Brain microvascular endothelial cell (primary cell): ENCODE results near the gene GTF3C1.
A peak's percentile ranks its signal among the peaks of the same experiment; 100 is the strongest.

Experiments used
- DNase-seq: peaks from one replicate; pipeline ENCODE4 v3.0.0-alpha.2; 2020
- H3K27ac ChIP-seq: fragments of 250-450 bp; sonication (Bioruptor Pico); 2 replicates; pipeline ENCODE4 v1.5.1; 2020; ENCODE audit warnings: mild to moderate bottlenecking, moderate library complexity
- H3K27me3 ChIP-seq: fragments of 250-450 bp; sonication (Bioruptor Pico); replicated peaks from 2 replicates; pipeline ENCODE4 v1.5.1; 2020; ENCODE audit warnings: mild to moderate bottlenecking
- H3K36me3 ChIP-seq: fragments of 250-450 bp; sonication (Bioruptor Pico); replicated peaks from 2 replicates; pipeline ENCODE4 v1.5.1; 2020; ENCODE audit warnings: mild to moderate bottlenecking
- H3K4me3 ChIP-seq: 2 replicates; pipeline ENCODE4 v1.5.1; 2011; ENCODE audit warnings: low read depth, mild to moderate bottlenecking, control low read depth, low read length, moderate library complexity
- in situ Hi-C: cut with HindIII; loops from 2 replicates; pipeline ENCODE4 v1.10.0; 2017; ENCODE audit warnings: low sequenced_read_pairs, low pct_ligation_motif_present
- TF ChIP-seq, protein P1 (sequence below): IDR thresholded peaks from 2 replicates; pipeline ENCODE4 v1.5.1; 2011; ENCODE audit warnings: low read depth, mild to moderate bottlenecking, moderate library complexity, low read length, control low read depth, inconsistent platforms; ENCODE audit errors: missing control alignments

GTF3C1 gene, protein sequence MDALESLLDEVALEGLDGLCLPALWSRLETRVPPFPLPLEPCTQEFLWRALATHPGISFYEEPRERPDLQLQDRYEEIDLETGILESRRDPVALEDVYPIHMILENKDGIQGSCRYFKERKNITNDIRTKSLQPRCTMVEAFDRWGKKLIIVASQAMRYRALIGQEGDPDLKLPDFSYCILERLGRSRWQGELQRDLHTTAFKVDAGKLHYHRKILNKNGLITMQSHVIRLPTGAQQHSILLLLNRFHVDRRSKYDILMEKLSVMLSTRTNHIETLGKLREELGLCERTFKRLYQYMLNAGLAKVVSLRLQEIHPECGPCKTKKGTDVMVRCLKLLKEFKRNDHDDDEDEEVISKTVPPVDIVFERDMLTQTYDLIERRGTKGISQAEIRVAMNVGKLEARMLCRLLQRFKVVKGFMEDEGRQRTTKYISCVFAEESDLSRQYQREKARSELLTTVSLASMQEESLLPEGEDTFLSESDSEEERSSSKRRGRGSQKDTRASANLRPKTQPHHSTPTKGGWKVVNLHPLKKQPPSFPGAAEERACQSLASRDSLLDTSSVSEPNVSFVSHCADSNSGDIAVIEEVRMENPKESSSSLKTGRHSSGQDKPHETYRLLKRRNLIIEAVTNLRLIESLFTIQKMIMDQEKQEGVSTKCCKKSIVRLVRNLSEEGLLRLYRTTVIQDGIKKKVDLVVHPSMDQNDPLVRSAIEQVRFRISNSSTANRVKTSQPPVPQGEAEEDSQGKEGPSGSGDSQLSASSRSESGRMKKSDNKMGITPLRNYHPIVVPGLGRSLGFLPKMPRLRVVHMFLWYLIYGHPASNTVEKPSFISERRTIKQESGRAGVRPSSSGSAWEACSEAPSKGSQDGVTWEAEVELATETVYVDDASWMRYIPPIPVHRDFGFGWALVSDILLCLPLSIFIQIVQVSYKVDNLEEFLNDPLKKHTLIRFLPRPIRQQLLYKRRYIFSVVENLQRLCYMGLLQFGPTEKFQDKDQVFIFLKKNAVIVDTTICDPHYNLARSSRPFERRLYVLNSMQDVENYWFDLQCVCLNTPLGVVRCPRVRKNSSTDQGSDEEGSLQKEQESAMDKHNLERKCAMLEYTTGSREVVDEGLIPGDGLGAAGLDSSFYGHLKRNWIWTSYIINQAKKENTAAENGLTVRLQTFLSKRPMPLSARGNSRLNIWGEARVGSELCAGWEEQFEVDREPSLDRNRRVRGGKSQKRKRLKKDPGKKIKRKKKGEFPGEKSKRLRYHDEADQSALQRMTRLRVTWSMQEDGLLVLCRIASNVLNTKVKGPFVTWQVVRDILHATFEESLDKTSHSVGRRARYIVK (N-terminal part only)

DNA sequence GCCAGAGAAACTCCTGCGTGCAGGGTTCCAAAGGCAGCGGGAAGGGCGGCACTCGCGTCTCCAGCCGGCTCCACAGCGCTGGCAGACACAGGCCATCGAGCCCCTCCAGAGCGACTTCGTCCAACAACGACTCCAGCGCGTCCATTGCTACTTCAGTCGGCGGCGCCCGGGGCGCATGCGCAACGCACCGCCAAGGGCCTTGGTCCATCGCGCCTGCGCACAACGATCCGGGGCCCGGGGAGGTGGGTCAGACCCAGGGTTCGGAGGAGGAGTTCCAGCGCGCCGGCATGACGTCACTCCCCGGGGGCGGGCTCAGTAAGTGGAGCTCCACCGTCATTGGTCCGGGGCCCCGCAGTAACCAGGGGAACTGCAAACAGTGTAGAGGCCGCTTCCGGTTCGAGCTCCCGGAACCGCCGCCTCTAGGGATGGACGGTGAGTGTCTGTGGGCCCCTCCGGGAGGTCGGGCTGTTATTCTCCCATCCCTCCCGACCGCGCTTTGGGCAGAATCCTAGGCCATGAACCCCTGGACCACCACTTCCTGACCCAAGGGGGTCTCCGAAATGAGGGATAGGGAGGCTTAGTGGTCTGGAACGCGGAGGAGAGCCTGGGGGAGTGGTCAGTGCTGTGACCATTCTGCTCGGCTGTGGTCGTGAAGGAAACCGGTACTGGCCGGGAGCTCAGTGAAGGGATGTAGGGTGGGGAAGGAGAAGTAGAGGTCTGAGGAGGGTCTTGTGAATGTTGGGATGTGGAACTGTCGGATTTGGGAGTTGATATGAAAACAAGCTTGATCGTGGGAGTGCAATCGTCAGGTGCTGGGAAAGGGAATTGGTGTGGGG, at the start of gene GTF3C1, which contains the start of gene KATNIP:
GTF3C1 (minus strand) TSS at position 168 of the 836 bp plus-strand sequence; CDS start at position 145, 23 bp downstream.
KATNIP (plus strand) TSS at position 399 of the 836 bp plus-strand sequence; CDS start at position 426, 27 bp downstream.
- H3K4me3 ChIP-seq: peak within 1 kb of the TSS; percentile 98
- TF ChIP-seq, protein P1, sequence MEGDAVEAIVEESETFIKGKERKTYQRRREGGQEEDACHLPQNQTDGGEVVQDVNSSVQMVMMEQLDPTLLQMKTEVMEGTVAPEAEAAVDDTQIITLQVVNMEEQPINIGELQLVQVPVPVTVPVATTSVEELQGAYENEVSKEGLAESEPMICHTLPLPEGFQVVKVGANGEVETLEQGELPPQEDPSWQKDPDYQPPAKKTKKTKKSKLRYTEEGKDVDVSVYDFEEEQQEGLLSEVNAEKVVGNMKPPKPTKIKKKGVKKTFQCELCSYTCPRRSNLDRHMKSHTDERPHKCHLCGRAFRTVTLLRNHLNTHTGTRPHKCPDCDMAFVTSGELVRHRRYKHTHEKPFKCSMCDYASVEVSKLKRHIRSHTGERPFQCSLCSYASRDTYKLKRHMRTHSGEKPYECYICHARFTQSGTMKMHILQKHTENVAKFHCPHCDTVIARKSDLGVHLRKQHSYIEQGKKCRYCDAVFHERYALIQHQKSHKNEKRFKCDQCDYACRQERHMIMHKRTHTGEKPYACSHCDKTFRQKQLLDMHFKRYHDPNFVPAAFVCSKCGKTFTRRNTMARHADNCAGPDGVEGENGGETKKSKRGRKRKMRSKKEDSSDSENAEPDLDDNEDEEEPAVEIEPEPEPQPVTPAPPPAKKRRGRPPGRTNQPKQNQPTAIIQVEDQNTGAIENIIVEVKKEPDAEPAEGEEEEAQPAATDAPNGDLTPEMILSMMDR: no peak
- no peaks in the 10 kb centered on the region for H3K27me3 ChIP-seq
- peaks cover 4% of the 10 kb centered on the region for H3K36me3 ChIP-seq
- peak; percentile 99 for DNase-seq
- in situ Hi-C loops: no loop called here
- H3K27ac ChIP-seq: peak within 1 kb of the TSS; percentile 82

DNA sequence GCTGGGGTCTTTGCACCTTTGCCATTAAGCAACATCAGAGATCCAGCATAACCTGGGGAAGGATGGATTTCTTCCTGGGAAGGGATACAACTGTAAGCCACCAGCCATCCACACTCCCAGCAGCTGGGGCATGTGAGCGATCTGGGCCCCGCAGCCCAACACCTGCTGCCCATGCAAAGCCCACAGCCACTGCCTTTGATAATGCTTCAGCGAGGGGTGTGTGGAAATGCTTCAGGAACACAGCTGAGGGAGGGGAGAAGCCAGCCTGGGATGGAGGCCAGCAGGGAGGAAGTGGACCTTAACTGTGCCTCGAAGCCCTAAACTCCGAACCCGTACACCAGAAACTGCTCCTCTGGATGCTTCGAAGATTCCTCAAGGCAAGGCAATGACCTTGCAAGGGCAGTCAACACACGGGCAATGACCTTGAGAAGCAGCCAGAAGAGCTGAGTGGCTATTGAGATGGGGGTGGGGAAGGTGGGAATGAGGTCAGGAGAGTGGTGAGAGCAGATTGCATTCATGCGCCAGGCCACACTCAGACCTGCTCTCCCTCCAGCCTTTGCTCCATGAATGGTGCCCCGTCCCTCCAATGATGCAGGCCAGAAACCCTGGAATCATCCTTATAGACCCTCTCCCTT, 49.3 kb upstream of the GTF3C1 start:
- TF ChIP-seq, protein P1: no peak
- no peak overlapping the region for H3K4me3 ChIP-seq

DNA sequence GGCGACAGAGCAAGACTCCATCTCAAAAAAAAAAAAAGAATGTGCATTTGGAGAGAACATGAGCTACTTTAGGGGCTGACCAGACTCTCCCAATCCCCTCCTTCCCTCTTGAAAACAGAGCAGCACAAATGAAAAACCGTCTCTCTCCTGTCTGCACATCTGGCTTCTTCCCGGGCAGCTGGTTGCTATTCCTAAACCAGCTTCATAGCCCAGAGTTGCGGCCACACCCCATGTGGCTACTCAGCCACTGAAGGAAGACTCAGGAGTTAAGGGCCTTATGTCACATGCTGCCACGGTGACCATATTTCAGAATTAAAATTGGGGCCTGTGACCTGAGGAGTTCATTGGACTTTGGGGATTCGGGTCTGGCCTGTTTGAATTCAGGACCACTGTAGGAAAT, 48.5 kb upstream of the GTF3C1 start:
- no peak overlapping the region for H3K4me3 ChIP-seq
- H3K27me3 ChIP-seq: no peaks in the 10 kb centered on the region
- H3K27ac ChIP-seq: no peak overlapping the region
- no peak for DNase-seq
- in situ Hi-C loops: no loop called here
- TF ChIP-seq, protein P1: no peak
- H3K36me3 ChIP-seq: no peaks in the 10 kb centered on the region

More for the DNA sequence above, 49.3 kb upstream of the GTF3C1 start:
- no peak overlapping the region for H3K27ac ChIP-seq
- no peaks in the 10 kb centered on the region for H3K36me3 ChIP-seq
- DNase-seq: no peak
- no peaks in the 10 kb centered on the region for H3K27me3 ChIP-seq
- in situ Hi-C loops: no loop called here

DNA sequence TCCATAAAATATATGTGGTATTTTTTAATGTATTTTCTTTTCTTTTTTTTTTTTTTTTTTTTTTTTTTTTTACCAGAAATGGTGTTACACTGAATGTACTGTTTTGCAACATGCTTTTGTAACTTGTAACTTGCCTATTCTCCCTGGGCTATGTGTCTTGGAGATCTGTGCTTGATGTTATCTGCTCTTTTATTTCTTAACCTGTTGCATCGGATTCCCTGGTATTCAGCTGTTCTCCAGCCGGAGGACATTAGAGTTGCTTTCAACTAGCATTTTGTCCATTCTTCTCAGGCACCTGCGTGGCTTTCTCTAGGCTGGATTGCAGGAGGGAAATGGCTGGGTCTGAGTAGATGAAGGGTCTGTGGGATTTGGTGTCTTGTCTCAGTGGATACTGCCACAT, 47.6 kb upstream of the GTF3C1 start:
- no peaks in the 10 kb centered on the region for H3K36me3 ChIP-seq
- no peak overlapping the region for H3K27ac ChIP-seq
- TF ChIP-seq, protein P1: no peak
- no peaks in the 10 kb centered on the region for H3K27me3 ChIP-seq
- no peak for DNase-seq
- no peak overlapping the region for H3K4me3 ChIP-seq
- in situ Hi-C loops: no loop called here
